Activated naive CD4-positive, alpha-beta T cell treated with anti-CD3 and anti-CD28 coated beads, Interleukin-2, amount 10 ng/mL, durations not matched to agents 7 days and 5 days (primary cell): ENCODE results near the gene GMCL1.
A peak's percentile ranks its signal among the peaks of the same experiment; 100 is the strongest.
"Not testable (repeated sequence)": the region's sequence is repeated elsewhere in the genome, so short reads cannot be mapped to it uniquely, and the experiment has no call there.

Experiments used
- CTCF ChIA-PET: fragments of 350-600 bp; sonication (Branson Sonifier 250); formaldehyde crosslinking; loops from one replicate; lab custom pipeline; 2021; ENCODE audit warnings: antibody characterized with exemption; lab: Charles Lee
- DNase-seq: peaks from one replicate; pipeline ENCODE4 v3.0.0-alpha.2; 2020
- H3K27ac Mint-ChIP-seq: one replicate; pipeline ENCODE4 v1.8.0; 2021; ENCODE audit warnings: mild to moderate bottlenecking, moderate library complexity, mixed read lengths
- H3K27me3 Mint-ChIP-seq: one replicate; pipeline ENCODE4 v1.8.0; 2021; ENCODE audit warnings: mild to moderate bottlenecking, mixed read lengths
- H3K36me3 Mint-ChIP-seq: one replicate; pipeline ENCODE4 v1.8.0; 2021; ENCODE audit warnings: mixed read lengths
- H3K4me1 Mint-ChIP-seq: one replicate; pipeline ENCODE4 v1.8.0; 2021; ENCODE audit warnings: mixed read lengths
- H3K4me3 Mint-ChIP-seq: one replicate; pipeline ENCODE4 v1.8.0; 2021; ENCODE audit warnings: mild to moderate bottlenecking, moderate library complexity, mixed read lengths
- H3K9me3 Mint-ChIP-seq: one replicate; pipeline ENCODE4 v1.8.0; 2021; ENCODE audit warnings: mixed read lengths

GMCL1 gene

DNA sequence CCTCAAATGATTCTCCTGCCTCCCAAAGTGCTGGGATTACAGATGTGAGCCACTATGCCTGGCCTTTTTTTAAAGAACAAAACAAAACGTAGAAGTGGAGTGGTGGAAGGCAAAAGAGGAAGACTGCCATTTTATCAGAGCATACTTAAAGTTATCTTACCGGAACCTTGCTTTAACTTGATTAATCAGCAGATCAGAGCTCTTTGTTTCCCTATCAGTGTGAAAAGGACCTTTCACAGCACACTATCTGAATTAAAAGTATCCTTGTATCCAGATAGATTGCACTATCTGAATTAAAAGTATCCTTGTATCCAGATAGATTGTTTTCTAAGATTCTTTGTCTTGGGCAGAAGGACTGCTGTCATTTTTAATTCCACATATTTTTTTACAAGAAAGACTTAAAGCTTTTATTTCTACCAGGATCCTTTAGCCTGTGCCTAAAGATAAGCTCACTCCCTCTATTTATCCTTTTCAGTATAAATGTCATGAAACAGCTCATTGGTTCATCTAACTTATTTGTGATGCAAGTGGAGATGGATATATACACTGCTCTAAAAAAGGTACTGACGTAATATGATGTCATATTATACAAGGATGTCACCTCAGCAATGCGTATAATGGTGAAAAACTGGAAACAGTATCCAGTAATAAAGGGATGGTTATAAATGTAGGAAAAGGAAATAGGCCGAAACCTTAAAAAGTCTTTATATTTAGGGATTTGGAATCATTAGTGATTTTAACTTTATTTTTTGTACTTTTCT lies 17.8 kb downstream of the GMCL1 start:
- no peaks in the 10 kb centered on the region for H3K4me1 Mint-ChIP-seq
- no peak for DNase-seq
- H3K9me3 Mint-ChIP-seq: no peaks in the 10 kb centered on the region
- H3K27me3 Mint-ChIP-seq: no peaks in the 10 kb centered on the region
- CTCF ChIA-PET: no interaction called here
- no peak overlapping the region for H3K27ac Mint-ChIP-seq
- peaks cover 37% of the 10 kb centered on the region for H3K36me3 Mint-ChIP-seq
- H3K4me3 Mint-ChIP-seq: no peak overlapping the region

DNA sequence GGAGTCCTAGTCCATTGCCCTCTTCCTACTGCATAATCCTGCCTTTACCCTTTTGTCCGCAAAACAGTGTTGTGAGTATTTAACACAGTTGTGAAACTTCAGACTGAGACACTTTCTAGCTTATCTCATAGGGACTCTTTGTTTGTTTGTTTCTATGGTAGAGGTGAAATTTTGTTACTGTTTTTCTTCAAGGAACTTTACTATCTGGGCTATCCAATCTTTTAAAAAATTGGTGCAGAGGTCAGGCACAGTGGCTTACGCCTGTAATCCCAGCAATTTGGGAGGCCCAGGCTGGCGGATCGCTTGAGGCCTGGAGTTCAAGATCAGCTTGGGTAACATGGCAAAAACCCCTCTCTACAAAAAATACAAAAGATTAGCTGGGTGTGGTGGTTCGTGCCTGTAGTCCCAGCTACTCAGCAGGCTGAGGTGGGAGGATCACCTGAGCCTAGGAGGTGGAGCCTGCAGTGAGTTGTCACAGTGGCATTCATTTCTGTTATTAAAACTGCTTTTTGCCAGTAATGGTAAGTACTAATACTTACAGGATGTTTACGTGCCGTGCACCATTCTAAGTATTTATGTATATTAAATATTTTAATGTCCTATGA lies 18.8 kb downstream of the GMCL1 start:
- no peak overlapping the region for H3K4me3 Mint-ChIP-seq
- DNase-seq: no peak
- H3K27me3 Mint-ChIP-seq: no peaks in the 10 kb centered on the region
- CTCF ChIA-PET: interaction anchor here (1.4 to 1.8 kb wide), 2 partner anchors 123 to 283 kb away, joined by 4 to 5 read pairs; no protein-coding TSS in a partner anchor
- H3K9me3 Mint-ChIP-seq: no peaks in the 10 kb centered on the region
- H3K36me3 Mint-ChIP-seq: peaks cover 37% of the 10 kb centered on the region
- no peaks in the 10 kb centered on the region for H3K4me1 Mint-ChIP-seq
- no peak overlapping the region for H3K27ac Mint-ChIP-seq

DNA sequence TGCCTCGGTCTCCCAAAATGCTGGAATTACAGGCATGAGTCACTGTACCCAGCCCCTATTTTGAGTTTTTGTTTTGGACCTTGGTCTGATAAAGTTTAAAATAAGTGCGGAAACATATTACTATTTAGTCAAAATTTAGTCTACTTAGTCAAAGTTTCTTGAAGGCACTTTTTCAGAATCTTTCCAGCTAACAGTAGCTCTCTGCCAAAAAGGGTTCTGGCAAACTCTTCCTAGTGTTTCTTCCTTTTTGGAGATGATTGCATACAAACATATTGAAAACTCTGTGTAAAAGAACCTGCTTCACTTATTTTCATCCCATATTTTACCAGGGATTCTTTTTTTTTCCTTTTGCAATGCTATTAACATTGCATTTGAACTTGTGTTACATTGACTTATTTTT lies 28.8 kb downstream of the GMCL1 start:
- Mint-ChIP-seq H3K27me3 (no peaks in the 10 kb centered on the region), H3K27ac (no peak overlapping the region), H3K36me3 (peaks cover 17% of the 10 kb centered on the region), H3K9me3 (no peaks in the 10 kb centered on the region), H3K4me1 (no peaks in the 10 kb centered on the region), H3K4me3 (no peak overlapping the region)
- no peak for DNase-seq
- CTCF ChIA-PET: no interaction called here

DNA sequence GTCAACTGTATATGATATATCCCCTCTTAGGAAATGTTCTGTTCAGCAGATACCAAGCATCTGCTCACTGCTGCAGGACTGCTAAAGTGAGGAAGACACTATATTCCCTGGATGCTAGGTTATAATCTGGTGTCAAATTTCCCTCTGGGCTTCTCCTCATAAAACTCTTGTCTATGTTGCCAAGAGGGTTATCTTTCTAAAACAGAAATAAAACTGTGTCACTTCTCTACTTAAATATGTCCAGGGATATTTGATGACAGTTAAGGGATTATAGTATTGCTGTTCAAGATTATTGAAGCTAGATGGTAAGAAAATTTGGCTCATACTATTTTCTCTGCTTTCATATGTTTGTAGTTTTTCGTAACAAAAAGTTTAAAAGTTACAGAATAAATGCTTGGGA lies 33.8 kb downstream of the GMCL1 start:
- Mint-ChIP-seq H3K4me1 (no peaks in the 10 kb centered on the region), H3K36me3 (peaks cover 28% of the 10 kb centered on the region), H3K27me3 (no peaks in the 10 kb centered on the region), H3K27ac (peak overlapping the region; percentile 9), H3K9me3 (no peaks in the 10 kb centered on the region), H3K4me3 (no peak overlapping the region)
- CTCF ChIA-PET: no interaction called here
- DNase-seq: no peak

DNA sequence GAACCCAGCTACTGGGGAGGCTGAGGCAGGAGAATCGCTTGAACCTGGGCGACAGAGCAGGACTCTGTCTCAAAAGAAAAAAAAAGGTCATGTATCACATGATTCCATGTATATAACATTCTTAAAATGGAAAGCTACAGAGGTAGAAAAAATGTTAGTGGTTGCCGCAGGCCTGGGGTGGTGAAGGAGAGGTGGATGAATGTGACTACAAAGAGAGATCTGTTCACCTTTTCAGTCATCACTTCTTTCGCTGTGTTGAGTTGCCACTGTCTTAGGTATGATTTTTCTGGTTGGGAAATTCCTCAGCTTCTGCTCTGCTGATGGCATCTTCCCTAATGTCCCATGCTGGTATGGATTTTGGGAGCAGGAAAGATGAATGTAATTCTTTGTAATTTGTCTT lies 59.0 kb downstream of the GMCL1 start:
- H3K27ac Mint-ChIP-seq: no peak overlapping the region
- H3K4me3 Mint-ChIP-seq: no peak overlapping the region
- peaks cover 8% of the 10 kb centered on the region for H3K4me1 Mint-ChIP-seq
- H3K9me3 Mint-ChIP-seq: peaks cover 4% of the 10 kb centered on the region
- DNase-seq: no peak
- H3K27me3 Mint-ChIP-seq: no peaks in the 10 kb centered on the region
- CTCF ChIA-PET: interaction anchor here (0.6 kb wide), 1 partner anchor 155 kb away, joined by 3 read pairs; no protein-coding TSS in a partner anchor
- no peaks in the 10 kb centered on the region for H3K36me3 Mint-ChIP-seq

DNA sequence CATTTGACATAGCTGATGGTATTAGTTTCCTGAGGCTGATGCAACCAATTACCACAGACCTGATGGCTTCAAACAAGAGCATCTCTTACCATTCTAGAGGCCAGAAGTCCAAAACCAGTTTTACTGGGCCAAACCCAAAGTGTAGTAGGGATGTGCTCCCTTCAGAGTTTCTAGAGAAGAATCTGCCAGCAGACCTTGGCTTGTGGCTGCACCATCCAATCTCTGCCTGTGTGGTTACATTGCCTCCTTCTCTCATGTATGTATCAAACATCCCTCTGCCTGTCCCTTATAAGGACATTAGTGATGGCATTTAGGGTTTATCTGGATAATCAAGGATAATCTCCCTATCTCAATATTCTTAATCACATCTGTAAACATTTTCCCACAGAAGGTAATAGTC lies 59.8 kb downstream of the GMCL1 start:
- CTCF ChIA-PET: no interaction called here
- DNase-seq: no peak
- Mint-ChIP-seq H3K4me1 (peaks cover 16% of the 10 kb centered on the region), H3K4me3 (no peak overlapping the region), H3K27me3 (no peaks in the 10 kb centered on the region), H3K9me3 (peaks cover 4% of the 10 kb centered on the region), H3K36me3 (peaks cover 3% of the 10 kb centered on the region), H3K27ac (no peak overlapping the region)

DNA sequence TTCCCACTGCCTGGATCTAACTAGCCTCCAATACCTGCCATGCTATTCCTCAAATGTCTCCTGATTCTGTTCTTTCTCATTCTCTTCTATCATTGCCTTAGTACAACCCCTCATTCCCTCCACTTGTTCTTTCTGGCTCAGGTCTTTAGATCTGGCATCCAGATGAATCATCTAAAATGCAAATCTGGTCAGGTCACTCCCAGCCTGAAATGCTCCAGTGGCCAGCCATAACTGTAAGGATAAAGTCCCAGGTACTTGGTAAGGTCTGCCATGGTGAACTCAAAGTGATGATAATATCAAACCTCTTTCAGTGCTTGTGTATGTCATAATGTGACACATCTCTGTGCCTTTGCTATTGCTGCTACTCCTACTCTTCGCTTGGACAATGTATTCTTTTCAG lies 61.4 kb downstream of the GMCL1 start:
- H3K27ac Mint-ChIP-seq: no peak overlapping the region
- H3K9me3 Mint-ChIP-seq: peaks cover 4% of the 10 kb centered on the region
- H3K4me1 Mint-ChIP-seq: peaks cover 30% of the 10 kb centered on the region
- H3K36me3 Mint-ChIP-seq: peaks cover 7% of the 10 kb centered on the region
- H3K27me3 Mint-ChIP-seq: no peaks in the 10 kb centered on the region
- no peak overlapping the region for H3K4me3 Mint-ChIP-seq
- CTCF ChIA-PET: interaction anchor here (0.7 kb wide), 1 partner anchor 166 kb away, joined by 3 read pairs; no protein-coding TSS in a partner anchor
- no peak for DNase-seq

DNA sequence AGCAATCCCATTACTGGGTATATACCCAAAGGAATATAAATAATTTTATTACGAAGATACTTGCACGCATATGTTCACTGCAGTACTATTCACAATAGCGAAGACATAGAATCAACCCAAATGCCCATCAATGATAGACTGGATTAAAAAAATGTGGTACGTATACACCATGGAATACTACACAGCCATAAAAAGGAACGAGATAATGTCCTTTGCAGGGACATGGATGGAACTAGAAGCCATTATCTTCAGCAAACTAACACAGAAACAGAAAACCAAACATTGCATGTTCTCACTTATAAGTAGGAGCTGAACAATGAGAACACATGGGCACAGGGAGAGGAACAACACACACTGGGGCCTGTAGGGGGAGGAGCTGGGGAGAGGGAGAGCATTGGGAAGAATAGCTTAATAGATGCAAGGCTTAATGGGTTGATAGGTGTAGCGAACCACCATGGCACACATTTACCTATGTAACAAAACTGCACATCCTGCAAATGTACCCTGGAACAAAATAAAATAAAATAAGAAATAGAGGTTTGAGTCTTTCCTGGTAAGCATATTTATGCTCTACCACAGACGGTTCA lies 63.5 kb downstream of the GMCL1 start:
- CTCF ChIA-PET: interaction anchor here (2.0 kb wide), 1 partner anchor 168 kb away, joined by 10 read pairs; no protein-coding TSS in a partner anchor
- Mint-ChIP-seq H3K4me1 (peaks cover 40% of the 10 kb centered on the region), H3K36me3 (peaks cover 20% of the 10 kb centered on the region), H3K27ac (peak overlapping the region; percentile 96), H3K4me3 (peak overlapping the region; percentile 99)
- DNase-seq, H3K9me3 Mint-ChIP-seq, H3K27me3 Mint-ChIP-seq: not testable (repeated sequence)

DNA sequence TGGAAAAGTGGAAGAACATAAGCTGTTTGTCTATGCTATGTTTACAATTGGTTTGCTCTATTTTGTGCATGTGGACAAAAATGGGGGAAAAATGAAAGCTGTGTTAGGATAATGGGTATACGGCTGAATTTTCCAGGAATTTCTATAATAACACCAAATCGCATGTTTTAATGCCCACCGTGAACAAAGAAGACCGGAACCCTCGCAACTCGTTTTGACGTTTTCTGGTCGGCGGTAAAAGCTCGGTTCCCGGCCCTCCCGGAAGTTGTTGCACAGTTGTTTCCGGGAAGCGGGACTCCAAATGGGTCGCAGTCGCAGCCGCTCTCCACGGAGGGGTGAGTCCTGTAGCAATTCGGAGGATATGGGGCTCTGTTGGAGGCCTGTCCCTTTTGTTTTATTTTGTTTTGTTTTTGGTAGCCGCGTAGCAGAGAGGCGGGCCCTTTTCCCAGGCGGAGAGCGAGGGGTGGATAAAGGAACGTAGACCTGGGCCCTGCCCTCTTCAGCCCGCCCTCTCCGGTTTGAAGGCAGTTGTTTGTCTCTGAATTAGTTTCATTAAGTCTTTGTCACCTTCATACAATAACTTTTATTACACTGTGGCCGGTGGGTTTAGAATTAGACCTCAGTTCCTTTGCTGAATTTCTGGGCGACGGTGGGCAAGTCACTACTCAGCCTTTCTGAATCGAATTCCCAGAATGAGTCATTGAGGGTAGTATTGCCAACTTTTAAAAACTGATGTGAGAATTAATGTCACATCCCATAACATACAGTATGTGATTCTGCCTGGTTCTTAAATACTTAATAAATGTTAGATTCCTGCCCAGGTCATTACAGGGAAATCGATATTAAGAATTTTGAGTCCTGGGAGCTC lies 64.5 kb downstream of the GMCL1 start, which contains the start of gene SNRNP27:
Gene SNRNP27 (plus strand): TSS at position 273 of the 868 bp plus-strand sequence. CDS start 29 bp downstream, at position 302.
- CTCF ChIA-PET: interaction anchor here (0.6 to 2.0 kb wide), 3 partner anchors 169 to 408 kb away, joined by 3 to 10 read pairs (median 6); no protein-coding TSS in a partner anchor
- H3K27me3 Mint-ChIP-seq: no peaks in the 10 kb centered on the region
- H3K9me3 Mint-ChIP-seq: peaks cover 4% of the 10 kb centered on the region
- H3K36me3 Mint-ChIP-seq: peaks cover 25% of the 10 kb centered on the region
- DNase-seq: peak; percentile 86
- H3K27ac Mint-ChIP-seq: peak within 1 kb of the TSS; percentile 96
- peak within 1 kb of the TSS; percentile 99 for H3K4me3 Mint-ChIP-seq
- peaks cover 45% of the 10 kb centered on the region for H3K4me1 Mint-ChIP-seq

DNA sequence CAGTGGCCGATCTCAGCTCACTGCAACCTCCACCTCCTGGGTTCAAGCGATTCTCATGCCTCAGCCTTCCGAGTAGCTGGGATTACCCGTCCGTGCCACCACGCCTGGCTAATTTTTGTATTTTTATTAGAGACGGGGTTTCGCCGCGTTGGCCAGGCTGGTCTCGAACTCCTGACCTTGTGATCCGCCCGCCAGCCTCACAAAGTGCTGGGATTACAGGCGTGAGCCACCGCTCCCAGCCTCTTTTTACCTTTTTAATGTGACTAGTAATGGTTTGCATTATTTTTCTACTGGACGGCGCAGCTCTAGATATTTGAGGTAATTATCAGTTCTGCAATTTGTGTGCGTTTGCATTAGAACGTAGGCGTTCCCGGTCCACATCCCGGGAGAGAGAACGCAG lies 65.3 kb downstream of the GMCL1 start:
- not testable (repeated sequence) for H3K9me3 Mint-ChIP-seq, DNase-seq, H3K27me3 Mint-ChIP-seq
- Mint-ChIP-seq H3K4me1 (peaks cover 45% of the 10 kb centered on the region), H3K27ac (peak overlapping the region; percentile 49), H3K36me3 (peaks cover 32% of the 10 kb centered on the region), H3K4me3 (peak overlapping the region; percentile 99)
- CTCF ChIA-PET: interaction anchor here (0.6 to 2.0 kb wide), 3 partner anchors 170 to 407 kb away, joined by 3 to 10 read pairs (median 6); no protein-coding TSS in a partner anchor

DNA sequence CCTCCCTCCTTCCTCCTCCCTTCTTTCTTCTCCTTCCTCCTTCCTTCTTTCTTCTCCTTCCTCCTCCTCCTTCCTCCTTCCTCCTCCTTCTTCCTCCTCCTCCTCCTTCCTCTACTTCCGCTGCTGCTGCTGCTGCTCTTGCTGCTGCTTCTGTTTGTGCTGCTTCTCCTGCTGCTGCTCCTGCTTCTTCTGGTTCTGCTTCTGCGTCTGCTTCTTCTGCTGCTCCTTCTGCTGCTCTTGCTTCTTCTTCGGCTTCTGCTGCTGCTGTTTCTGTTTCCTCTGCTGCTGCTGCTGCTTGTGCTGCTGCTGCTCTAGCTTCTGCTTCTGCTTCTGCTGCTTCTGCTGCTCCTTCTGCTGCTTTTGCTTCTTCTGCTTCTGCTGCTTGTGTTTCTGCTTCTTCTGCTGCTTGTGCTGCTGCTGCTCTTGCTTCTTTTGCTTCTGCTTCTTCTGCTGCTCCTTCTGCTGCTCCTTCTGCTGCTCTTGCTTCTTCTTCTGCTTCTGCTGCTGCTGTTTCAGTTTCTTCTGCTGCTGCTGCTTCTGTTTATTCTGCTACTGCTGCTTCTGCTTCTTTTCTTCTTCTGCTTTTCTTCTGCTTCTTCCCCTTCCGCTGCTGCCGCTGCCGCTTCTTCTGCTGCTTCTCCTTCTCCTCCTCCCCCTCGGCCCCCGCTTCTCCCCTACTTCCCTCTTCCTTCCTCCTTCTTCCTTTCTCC lies 72.9 kb downstream of the GMCL1 start:
- no peaks in the 10 kb centered on the region for H3K9me3 Mint-ChIP-seq
- CTCF ChIA-PET: interaction anchor here (1.2 to 2.9 kb wide), 4 partner anchors 11 to 177 kb away, joined by 3 to 13 read pairs (median 4); partner anchors contain the start of gene MXD1

DNA sequence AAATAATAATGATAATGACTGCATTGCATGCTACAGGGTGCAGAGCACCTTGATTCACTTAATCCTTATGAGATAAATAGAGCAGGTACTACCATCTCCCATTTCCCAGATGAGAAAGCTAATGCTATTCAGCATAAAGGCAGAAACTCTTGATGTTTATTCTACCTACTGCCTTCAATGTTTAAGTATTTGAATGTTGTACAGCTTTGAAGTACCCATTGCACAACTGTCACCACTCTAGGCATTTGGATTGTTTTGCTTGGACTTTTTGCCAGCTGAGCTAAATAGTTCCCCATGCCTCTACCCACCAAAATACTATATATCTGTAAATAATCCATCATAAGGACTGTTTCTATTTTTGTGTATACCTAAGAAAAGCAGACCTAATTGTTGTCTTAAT lies 77.8 kb downstream of the GMCL1 start:
- Mint-ChIP-seq H3K36me3 (peaks cover 40% of the 10 kb centered on the region), H3K27me3 (no peaks in the 10 kb centered on the region), H3K27ac (no peak overlapping the region), H3K4me1 (peaks cover 23% of the 10 kb centered on the region), H3K4me3 (no peak overlapping the region), H3K9me3 (no peaks in the 10 kb centered on the region)
- no peak for DNase-seq
- CTCF ChIA-PET: interaction anchor here (1.0 to 1.4 kb wide), 2 partner anchors 182 to 396 kb away, joined by 3 to 5 read pairs; no protein-coding TSS in a partner anchor

More for the DNA sequence above, 72.9 kb downstream of the GMCL1 start:
- H3K4me1 Mint-ChIP-seq: peaks cover 43% of the 10 kb centered on the region
- peaks cover 62% of the 10 kb centered on the region for H3K36me3 Mint-ChIP-seq
- H3K4me3 Mint-ChIP-seq: peak overlapping the region; percentile 72
- peak overlapping the region; percentile 89 for H3K27ac Mint-ChIP-seq
- H3K27me3 Mint-ChIP-seq: no peaks in the 10 kb centered on the region
- peak; percentile 39 for DNase-seq
